Epithelial cell of esophagus (primary cell): ENCODE measurements around the gene RANBP17.

ENCODE experiments used
- DNase-seq: peaks from one replicate; pipeline ENCODE4 v3.0.0; 2010; ENCODE audit warnings: low read depth
- H3K4me3 ChIP-seq: 2 replicates; pipeline ENCODE4 v1.5.1; 2011; ENCODE audit warnings: mild to moderate bottlenecking, low read length, control low read depth
- CTCF ChIP-seq: IDR thresholded peaks from 2 replicates; pipeline ENCODE4 v1.5.1; 2011; ENCODE audit warnings: low read depth, mild to moderate bottlenecking, low read length, control low read depth, inconsistent platforms; ENCODE audit not compliant: insufficient read depth; ENCODE audit errors: missing control alignments

Gene RANBP17

GRCh38 chr5:171102877-171103610, 241.2 kb downstream of the RANBP17 start:
- no peak for TF ChIP-seq CTCF
- H3K4me3 ChIP-seq = no peak overlapping the region
- no peak for DNase-seq

- no peak for TF ChIP-seq CTCF
- DNase-seq = no peak
- no peak overlapping the region for H3K4me3 ChIP-seq
These were observed 245.9 kb downstream of the RANBP17 start for GRCh38 chr5:171107669-171108068.

GRCh38 chr5:171115519-171115918, 253.7 kb downstream of the RANBP17 start:
- no peak for TF ChIP-seq CTCF
- H3K4me3 ChIP-seq = no peak overlapping the region
- DNase-seq = no peak

GRCh38 chr5:171116719-171117118, 254.9 kb downstream of the RANBP17 start:
- TF ChIP-seq CTCF = no peak
- DNase-seq = no peak

GRCh38 chr5:171120986-171121622, 259.3 kb downstream of the RANBP17 start:
- DNase-seq = no peak
- no peak for TF ChIP-seq CTCF
- H3K4me3 ChIP-seq = no peak overlapping the region

More at GRCh38 chr5:171116719-171117118, 254.9 kb downstream of the RANBP17 start:
- no peak overlapping the region for H3K4me3 ChIP-seq

GRCh38 chr5:171121638-171122037, 259.8 kb downstream of the RANBP17 start:
- TF ChIP-seq CTCF = no peak
- DNase-seq = no peak
- no peak overlapping the region for H3K4me3 ChIP-seq
